ENCODE data around the gene FBXW10. TPM values are rescaled to one million over a fixed set of nuclear protein-coding genes. Genes with fewer than 3 reads are reported as not detected.
"Not testable (repeated sequence)": the region's sequence is repeated elsewhere in the genome, so short reads cannot be mapped to it uniquely, and the experiment has no call there.

Gene FBXW10
- total RNA-seq, 1 experiment from 2014 or later = not detected

- H3K27me3 ChIP-seq (ENCODE audit: insufficient read depth, low read length); H2BK5ac ChIP-seq (ENCODE audit: insufficient read length, low read length); H2BK12ac ChIP-seq (ENCODE audit: insufficient read length, low read depth, low read length); DNase-seq; H3K18ac ChIP-seq (ENCODE audit: insufficient read length, low read depth, low read length); H3K9me3 Mint-ChIP-seq; H2BK120ac ChIP-seq (ENCODE audit: low read depth, low read length, poor library complexity, severe bottlenecking); H3K23ac ChIP-seq (ENCODE audit: insufficient read length, low read depth, low read length); H3K27ac Mint-ChIP-seq; H2BK15ac ChIP-seq (ENCODE audit: low read depth, low read length); H3K9me3 ChIP-seq (ENCODE audit: control insufficient read depth, low read depth, low read length); H3K27ac ChIP-seq (ENCODE audit: insufficient read length, low read depth, low read length); H4K91ac ChIP-seq (ENCODE audit: insufficient read length, low read depth, low read length); H4K20me1 ChIP-seq (ENCODE audit: control insufficient read depth, insufficient read depth, insufficient read length); H4K8ac ChIP-seq (replicated peaks; ENCODE audit: insufficient read length, low read depth, low read length); H3K79me1 ChIP-seq (ENCODE audit: insufficient read depth, low read depth, low read length, poor library complexity, severe bottlenecking); H3K4me2 ChIP-seq (ENCODE audit: insufficient read depth, insufficient read length, low read length); H3K4me1 ChIP-seq (ENCODE audit: insufficient read depth, low read length); H3K4me1 Mint-ChIP-seq; H4K5ac ChIP-seq (ENCODE audit: insufficient read length, low read depth, low read length); H3K27me3 Mint-ChIP-seq (ENCODE audit: low read depth); H2BK20ac ChIP-seq (ENCODE audit: low read depth, low read length, poor library complexity, severe bottlenecking); H3K79me2 ChIP-seq (ENCODE audit: insufficient read depth, low read length); H3K36me3 Mint-ChIP-seq (ENCODE audit: insufficient read depth in 1 of 3, low read depth in 3 of 3); H3K56ac ChIP-seq (ENCODE audit: insufficient read length, low read depth, low read length); H3T11ph ChIP-seq (ENCODE audit: low read length); H3K4ac ChIP-seq (ENCODE audit: low read depth, low read length); H3K23me2 ChIP-seq (ENCODE audit: insufficient read length, low read depth, low read length, poor library complexity, severe bottlenecking); H2AFZ ChIP-seq (ENCODE audit: low read length); H3K4me3 Mint-ChIP-seq; H2AK5ac ChIP-seq (ENCODE audit: insufficient read length, low read length); H3K14ac ChIP-seq (ENCODE audit: insufficient read depth, low read length); H3K9ac ChIP-seq (ENCODE audit: extremely low read depth, insufficient read length, low read length): not testable (repeated sequence)
- no CpG with 5 or more reads among the region's 6 CpGs for WGBS (ENCODE audit: extremely low coverage, insufficient read length, low lambda C conversion rate)
Measured at GRCh38 chr17:18747501-18747900, 3.6 kb downstream of the FBXW10 start.

GRCh38 chr17:18750242-18750641, 6.4 kb downstream of the FBXW10 start:
- not testable (repeated sequence) for H2AFZ ChIP-seq (ENCODE audit: low read length); H3K27ac ChIP-seq (ENCODE audit: insufficient read length, low read depth, low read length); H2BK15ac ChIP-seq (ENCODE audit: low read depth, low read length); H3K27me3 ChIP-seq (ENCODE audit: insufficient read depth, low read length); H3K9me3 ChIP-seq (ENCODE audit: control insufficient read depth, low read depth, low read length); H3K4me3 Mint-ChIP-seq; H4K5ac ChIP-seq (ENCODE audit: insufficient read length, low read depth, low read length); H2BK120ac ChIP-seq (ENCODE audit: low read depth, low read length, poor library complexity, severe bottlenecking); H3K79me2 ChIP-seq (ENCODE audit: insufficient read depth, low read length); H3K27me3 Mint-ChIP-seq (ENCODE audit: low read depth); H2BK12ac ChIP-seq (ENCODE audit: insufficient read length, low read depth, low read length); H3K9ac ChIP-seq (ENCODE audit: extremely low read depth, insufficient read length, low read length); H3K56ac ChIP-seq (ENCODE audit: insufficient read length, low read depth, low read length); H2AK5ac ChIP-seq (ENCODE audit: insufficient read length, low read length); H4K8ac ChIP-seq (replicated peaks; ENCODE audit: insufficient read length, low read depth, low read length); H3K79me1 ChIP-seq (ENCODE audit: insufficient read depth, low read depth, low read length, poor library complexity, severe bottlenecking); H3K4me1 ChIP-seq (ENCODE audit: insufficient read depth, low read length); H3K14ac ChIP-seq (ENCODE audit: insufficient read depth, low read length); H2BK5ac ChIP-seq (ENCODE audit: insufficient read length, low read length); H3K18ac ChIP-seq (ENCODE audit: insufficient read length, low read depth, low read length); H3K23ac ChIP-seq (ENCODE audit: insufficient read length, low read depth, low read length); H4K20me1 ChIP-seq (ENCODE audit: control insufficient read depth, insufficient read depth, insufficient read length); H3T11ph ChIP-seq (ENCODE audit: low read length); H3K9me3 Mint-ChIP-seq; H3K36me3 Mint-ChIP-seq (ENCODE audit: insufficient read depth in 1 of 3, low read depth in 3 of 3); DNase-seq; H3K27ac Mint-ChIP-seq; H3K4ac ChIP-seq (ENCODE audit: low read depth, low read length); H3K23me2 ChIP-seq (ENCODE audit: insufficient read length, low read depth, low read length, poor library complexity, severe bottlenecking); H4K91ac ChIP-seq (ENCODE audit: insufficient read length, low read depth, low read length); H2BK20ac ChIP-seq (ENCODE audit: low read depth, low read length, poor library complexity, severe bottlenecking); H3K4me2 ChIP-seq (ENCODE audit: insufficient read depth, insufficient read length, low read length); H3K4me1 Mint-ChIP-seq
- no CpG with 5 or more reads among the region's 1 CpG for WGBS (ENCODE audit: extremely low coverage, insufficient read length, low lambda C conversion rate)
